WI38 (cell line): ENCODE results near the gene FUCA1.

Experiments used
- H3K4me3 ChIP-seq: 2 replicates; pipeline ENCODE4 v1.5.1; 2011; ENCODE audit warnings: low read depth, mild to moderate bottlenecking, control low read depth, low read length
- CTCF ChIP-seq: IDR thresholded peaks from 2 replicates; pipeline ENCODE4 v1.5.1; 2012; ENCODE audit warnings: low read depth, mild to moderate bottlenecking, control low read depth, low read length

The FUCA1 gene

GRCh38 chr1:23895993-23896392 is 27.9 kb upstream of the FUCA1 start:
- no peak overlapping the region for H3K4me3 ChIP-seq
- TF ChIP-seq CTCF, result no peak

GRCh38 chr1:23895082-23895481 is 27.0 kb upstream of the FUCA1 start:
- H3K4me3 ChIP-seq, result no peak overlapping the region
- no peak for TF ChIP-seq CTCF

- TF ChIP-seq CTCF, result no peak
- H3K4me3 ChIP-seq, result no peak overlapping the region
Observed at GRCh38 chr1:23889074-23889473, 21.0 kb upstream of the FUCA1 start.

GRCh38 chr1:23885222-23885621 is 17.1 kb upstream of the FUCA1 start:
- H3K4me3 ChIP-seq, result no peak overlapping the region

GRCh38 chr1:23882746-23883145 is 14.7 kb upstream of the FUCA1 start:
- TF ChIP-seq CTCF, result no peak

More at GRCh38 chr1:23885222-23885621, 17.1 kb upstream of the FUCA1 start:
- no peak for TF ChIP-seq CTCF

GRCh38 chr1:23879809-23880208 is 11.7 kb upstream of the FUCA1 start:
- H3K4me3 ChIP-seq, result no peak overlapping the region
- TF ChIP-seq CTCF, result no peak

More at GRCh38 chr1:23882746-23883145, 14.7 kb upstream of the FUCA1 start:
- no peak overlapping the region for H3K4me3 ChIP-seq

- H3K4me3 ChIP-seq, result no peak overlapping the region
- no peak for TF ChIP-seq CTCF
Observed at GRCh38 chr1:23878668-23879067, 10.6 kb upstream of the FUCA1 start.
